HG02571 (cell line): ENCODE data around the gene LCE4A.
"Not testable (repeated sequence)": the region's sequence is repeated elsewhere in the genome, so short reads cannot be mapped to it uniquely, and the experiment has no call there.

Experiments used
- ATAC-seq: cut with Tn5 transposase; IDR thresholded peaks from one replicate; pipeline ENCODE4 v1.9.1; 2021; ENCODE audit warnings: mild to moderate bottlenecking, moderate library complexity; ENCODE audit not compliant: unreplicated experiment

Gene LCE4A, protein sequence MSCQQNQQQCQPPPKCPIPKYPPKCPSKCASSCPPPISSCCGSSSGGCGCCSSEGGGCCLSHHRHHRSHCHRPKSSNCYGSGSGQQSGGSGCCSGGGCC

DNA sequence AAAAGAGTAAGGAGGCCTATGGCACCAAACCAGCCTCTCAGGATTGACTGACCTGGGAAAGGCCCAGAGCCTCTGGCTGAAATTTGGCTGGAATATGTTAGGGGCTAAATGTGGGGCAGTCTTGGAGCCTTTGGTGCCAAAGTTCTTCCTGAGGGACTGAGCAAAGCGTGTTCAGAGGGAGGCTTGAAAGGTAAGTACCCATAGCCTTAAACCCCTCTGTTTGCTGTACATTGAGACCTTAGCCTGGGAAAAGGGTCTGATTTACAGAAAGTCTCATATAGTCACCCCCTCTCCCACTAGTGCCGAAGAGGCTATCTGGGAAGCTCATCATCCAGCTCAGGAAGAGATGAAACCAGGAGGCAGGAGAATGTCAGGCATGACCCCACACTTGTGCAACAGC lies at the start of gene LCE4A:
Gene LCE4A (plus strand): TSS at position 301 of the 400 bp plus-strand sequence. CDS start 916 bp downstream, outside the sequence.
- no peak for ATAC-seq

DNA sequence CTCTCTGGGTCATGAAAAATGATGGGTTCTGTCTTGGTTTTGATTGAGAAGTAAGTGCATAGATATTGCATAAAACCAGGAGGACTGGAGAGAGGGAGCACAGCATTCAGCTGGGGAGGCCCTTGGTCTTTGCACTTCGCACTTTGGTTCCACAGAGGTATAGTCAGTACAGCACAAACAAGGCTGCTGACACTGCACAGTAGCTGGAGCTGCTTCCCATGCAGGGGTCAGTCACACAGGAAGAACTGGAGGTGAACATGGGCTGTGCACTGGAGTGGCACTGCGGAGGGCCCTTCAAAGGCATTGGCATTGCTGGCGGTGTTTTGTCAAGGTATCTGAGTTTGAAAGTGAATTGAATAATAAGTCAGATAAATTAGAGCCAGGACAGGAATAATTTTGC lies 49.3 kb upstream of the LCE4A start:
- no peak for ATAC-seq

DNA sequence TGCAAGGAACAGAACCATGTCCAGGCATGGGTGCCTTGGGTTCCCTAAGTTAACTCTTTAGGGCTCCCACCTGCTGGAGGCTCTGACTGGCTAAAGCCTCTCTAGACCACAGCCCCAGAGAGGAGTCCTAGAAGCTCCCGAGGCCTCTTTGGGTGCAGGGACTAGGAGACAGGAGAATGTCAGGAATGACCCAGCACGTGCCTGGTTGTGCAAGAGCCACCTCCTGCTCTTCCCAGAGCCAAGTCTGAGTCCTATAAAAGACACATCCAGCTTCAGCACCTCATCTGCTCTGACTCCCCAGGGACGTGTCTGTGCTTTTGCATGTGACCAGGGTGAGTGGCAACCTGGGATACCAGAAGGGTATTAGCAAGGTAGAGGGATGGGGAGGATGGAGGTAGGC lies 44.9 kb upstream of the LCE4A start, which contains the start of gene LCE2D:
Gene LCE2D (plus strand): TSS at position 283 of the 400 bp plus-strand sequence. CDS start 726 bp downstream, outside the sequence.
- no peak for ATAC-seq

DNA sequence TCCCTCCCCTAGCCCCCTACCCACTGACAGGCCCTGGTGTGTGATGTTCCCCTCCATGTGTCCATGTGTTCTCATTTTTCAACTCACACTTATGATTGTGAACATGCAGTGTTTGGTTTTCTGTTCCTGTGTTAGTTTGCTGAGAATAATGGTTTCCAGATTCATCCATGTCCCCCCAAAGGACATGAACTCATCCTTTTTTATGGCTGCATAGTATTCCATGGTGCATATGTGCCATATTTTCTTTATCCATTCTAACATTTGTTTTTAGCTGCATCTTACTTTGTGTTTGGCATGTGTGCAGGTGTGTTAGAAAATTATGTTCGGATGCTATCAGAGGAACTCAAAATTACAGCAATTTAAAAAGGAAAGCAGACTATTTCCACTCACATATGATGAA lies 41.8 kb upstream of the LCE4A start:
- ATAC-seq, result not testable (repeated sequence)

DNA sequence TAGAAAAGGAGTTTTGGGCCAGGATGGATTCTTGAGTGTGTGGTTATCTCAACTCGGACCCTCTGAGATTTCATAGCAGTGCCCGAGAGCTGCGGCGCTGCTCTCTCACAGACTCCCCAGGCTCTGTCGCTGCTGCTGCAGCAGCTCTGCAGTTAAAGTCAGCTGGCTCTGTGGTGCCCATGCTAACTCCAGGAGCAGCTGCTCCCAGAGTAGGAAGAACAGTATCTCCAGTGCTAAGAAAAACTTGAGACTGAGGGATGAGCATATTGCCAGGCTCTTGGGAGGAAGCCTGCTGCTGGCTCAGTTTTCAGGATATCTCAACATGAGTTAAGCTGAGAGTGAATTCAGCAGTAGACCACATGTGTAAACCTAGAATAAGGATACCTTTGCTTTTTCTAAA lies 40.3 kb upstream of the LCE4A start:
- no peak for ATAC-seq

DNA sequence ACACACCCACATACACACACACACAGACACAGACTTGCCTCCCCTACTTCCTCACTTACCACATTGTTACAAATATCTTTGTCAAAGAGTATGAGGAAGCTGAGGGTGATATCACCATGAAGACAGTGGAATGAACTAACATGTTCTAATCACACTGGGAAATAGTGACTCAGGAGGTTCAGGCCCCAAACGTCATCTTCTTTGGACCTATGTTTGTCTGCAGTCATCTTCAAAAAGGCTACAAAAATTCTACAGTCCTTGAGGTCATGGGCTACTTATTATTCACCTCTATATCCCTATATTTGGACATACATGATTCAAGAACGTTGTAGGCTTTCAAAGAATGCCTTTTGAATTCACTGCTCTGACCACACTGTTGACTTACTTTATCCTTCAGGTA lies 34.9 kb upstream of the LCE4A start:
- ATAC-seq, result no peak

DNA sequence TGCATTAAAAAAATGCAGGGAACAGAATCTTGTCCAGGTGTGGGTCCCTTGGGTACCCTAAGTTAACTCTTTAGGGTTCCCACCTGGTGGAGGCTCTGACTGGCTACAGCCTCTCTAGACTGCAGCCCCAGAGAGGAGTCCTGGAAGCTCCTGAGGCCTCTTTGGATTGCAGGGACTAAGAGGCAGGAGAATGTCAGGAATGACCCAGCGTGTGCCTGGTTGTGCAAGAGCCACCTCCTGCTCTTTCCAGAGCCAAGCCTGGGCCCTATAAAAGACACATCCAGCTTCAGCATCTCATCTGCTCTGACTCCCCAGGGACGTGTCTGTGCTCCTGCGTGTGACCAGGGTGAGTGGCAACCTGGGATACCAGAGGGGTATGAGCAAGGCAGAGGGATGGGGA lies 33.0 kb upstream of the LCE4A start, which contains the start of gene LCE2C:
Gene LCE2C (plus strand): TSS at position 297 of the 400 bp plus-strand sequence. CDS start 737 bp downstream, outside the sequence.
- not testable (repeated sequence) for ATAC-seq

DNA sequence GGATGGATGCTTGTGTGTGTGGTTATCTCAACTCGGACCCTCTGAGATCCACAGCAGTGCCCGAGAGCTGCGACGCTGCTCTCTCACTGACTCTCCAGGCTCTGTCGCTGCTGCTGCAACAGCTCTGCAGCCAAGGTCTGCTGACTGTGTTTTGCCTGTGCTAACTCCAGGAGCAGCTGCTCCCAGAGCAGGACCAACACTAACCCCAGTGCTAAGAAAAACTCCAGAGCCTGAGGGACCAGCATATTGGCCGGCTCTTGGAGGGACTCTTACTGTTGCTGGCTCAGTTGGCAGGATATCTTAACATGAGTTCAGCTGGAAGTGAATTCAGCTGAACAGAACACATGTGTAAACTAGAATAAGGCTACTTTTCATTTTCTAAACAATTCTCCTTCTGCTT lies 28.5 kb upstream of the LCE4A start:
- ATAC-seq, result no peak

DNA sequence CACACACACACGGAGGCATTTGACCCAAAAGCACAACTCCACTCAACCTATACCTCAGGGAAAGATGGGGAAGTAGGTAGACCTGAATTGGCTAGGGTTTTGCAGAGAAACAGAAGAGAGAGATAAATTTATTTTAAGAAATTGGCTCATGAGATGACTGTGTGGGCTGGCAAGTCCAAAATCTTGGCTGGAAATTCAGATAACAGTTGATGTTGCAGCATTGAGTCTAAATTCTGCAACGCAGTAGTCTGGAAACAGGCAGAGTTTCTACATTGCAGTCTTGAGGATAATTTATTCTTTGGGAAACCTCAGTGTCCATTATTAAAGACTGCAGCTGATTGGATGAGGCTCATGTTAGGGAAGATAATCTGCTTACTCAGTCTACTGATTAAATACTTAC lies 26.3 kb upstream of the LCE4A start:
- no peak for ATAC-seq

DNA sequence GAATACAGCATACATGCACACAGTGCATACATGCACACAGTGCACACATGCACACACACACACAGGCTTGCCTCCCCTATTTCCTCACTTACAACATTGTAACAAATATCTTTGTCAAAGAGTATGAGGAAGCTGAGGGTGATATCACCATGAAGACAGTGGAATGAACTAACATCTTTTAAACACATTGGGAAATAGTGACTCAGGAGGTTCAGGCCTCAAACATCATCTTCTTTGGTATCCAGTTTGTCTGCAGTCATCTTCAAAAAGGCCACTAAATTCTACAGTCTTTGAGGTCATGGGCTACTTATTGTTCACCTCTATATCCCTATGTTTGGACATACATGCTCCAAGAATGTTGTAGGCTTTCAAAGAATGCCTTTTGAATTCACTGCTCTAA lies 24.1 kb upstream of the LCE4A start:
- ATAC-seq, result no peak

DNA sequence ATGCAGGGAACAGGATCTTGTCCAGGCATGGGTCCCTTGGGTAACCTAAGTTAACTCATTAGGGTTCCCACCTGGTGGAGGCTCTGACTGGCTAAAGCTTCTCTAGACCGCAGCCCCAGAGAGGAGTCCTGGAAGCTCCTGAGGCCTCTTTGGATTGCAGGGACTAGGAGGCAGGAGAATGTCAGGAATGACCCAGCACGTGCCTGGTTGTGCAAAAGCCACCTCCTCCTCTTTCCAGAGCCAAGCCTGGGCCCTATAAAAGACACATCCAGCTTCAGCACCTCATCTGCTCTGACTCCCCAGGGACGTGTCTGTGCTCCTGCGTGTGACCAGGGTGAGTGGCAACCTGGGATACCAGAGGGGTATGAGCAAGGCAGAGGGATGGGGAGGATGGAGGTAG lies 22.1 kb upstream of the LCE4A start, which contains the start of gene LCE2B:
Gene LCE2B (plus strand): TSS at position 301 of the 400 bp plus-strand sequence. CDS start 721 bp downstream, outside the sequence.
- ATAC-seq, result not testable (repeated sequence)

DNA sequence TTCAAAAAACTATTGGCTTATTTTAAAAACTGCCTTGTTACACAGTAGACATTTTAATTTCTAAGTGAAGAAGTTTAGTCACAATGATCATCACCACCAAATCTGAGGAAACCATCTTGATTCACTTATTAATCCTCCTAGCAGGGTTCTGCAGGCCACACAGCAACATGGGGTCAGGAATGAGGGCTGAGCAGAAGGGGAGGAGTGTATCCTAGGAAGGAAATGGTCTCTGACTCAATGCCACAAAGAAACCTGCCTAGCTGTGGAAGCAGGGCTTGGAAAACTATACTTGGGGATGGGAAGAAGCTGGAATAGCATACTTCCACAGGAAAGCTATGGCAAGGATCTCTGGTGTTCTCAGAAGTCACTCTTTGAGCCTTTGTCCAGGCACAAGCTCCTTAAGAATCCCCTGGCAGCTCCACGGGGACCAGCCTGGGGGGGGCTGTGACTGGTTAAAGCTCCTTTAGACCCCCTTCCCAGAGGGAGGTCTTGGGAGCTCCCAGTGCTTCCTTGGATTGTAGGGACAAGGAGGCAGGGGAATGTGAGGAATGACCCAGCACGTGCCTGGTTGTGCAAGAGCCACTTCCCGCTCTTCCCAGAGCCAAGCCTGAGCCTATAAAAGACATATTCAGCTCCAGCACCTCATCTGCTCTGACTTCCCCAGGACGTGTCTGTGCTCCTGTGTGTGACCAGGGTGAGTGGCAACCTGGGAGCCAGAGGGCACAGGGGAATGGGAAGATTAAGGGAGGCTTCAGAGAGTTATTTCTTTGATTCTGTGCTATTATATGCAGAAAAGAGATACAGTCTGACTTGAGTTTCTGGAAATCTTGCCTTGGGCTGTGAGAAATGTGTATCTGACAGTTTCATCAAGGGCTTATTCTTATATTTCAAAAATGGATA lies 10.0 kb upstream of the LCE4A start, which contains the start of gene LCE2A:
Gene LCE2A (plus strand): TSS at position 645 of the 900 bp plus-strand sequence. CDS start 557 bp downstream, outside the sequence.
- ATAC-seq, result no peak

DNA sequence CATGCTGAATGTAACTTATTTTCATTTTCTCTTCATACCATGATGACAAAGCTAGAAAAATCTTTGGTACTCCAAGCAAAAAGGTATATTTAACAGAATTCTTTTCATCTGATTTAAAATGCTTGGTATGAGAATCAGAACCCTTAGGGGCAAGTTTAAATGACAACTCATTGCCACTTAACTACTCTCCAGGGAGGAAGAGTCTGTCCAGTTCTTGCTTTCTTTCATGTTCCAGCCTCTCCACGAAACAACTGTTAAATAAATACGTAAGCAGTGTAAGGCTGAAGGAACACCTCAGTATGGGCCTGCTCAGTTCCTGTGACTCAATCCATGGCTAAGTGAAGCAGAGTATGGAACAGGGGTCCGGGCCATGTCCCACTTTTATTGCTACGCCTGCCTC lies 8.2 kb upstream of the LCE4A start:
- ATAC-seq, result no peak

DNA sequence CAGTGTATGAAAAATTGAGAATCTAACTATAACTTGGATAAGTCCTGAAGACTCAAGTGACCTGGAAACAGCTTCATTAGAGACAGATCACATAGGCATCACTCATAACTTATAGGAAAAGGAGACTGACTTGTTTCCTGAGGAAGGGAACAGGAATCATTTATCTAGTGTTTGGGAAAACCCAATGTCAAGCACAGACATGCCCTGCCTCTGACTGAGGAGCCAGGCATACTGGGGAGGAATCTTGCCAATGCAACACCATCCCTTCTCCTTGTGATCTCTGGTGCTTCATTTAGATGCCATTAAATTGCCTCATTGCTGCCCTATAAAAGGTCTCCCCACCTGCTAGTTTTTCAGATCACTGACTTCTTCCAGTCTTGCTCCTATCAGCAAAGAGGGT lies 10.3 kb downstream of the LCE4A start:
- no peak for ATAC-seq

DNA sequence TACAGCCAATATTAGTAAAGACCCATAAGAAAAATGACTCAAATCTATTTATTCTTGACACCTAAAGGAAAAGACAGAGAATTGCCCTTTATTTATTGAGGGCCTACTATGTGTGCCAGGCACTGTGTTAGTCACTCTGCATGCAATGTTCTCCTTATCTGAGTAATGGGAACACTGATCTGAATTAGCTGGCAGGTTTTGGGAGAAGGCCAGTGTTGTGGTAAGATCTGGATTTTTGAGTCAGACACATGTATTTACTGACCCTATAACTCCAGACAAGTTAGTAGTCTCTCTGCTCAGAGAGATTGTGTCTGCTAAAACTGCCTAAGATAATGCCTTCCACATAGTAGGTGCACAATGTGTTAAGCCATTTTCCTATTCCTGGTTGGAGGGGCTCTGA lies 17.3 kb downstream of the LCE4A start:
- no peak for ATAC-seq

DNA sequence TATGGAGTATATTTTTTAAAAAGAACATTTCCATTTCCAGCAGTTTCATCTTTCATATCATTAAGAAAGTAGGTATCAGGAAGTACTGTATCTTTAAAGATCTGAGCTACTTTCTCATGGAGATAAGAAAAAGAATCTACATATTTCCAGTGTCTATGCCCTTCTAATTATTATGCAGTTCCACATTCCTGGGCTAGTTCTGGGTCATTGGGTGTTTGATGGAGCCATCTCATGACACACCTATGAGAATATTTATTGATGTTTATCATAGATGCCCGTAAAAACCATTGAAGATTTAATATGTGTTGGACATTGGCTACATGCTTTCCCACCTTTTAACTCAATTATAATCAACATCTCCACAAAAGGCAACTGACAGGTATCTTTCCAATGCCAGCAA lies 21.0 kb downstream of the LCE4A start:
- ATAC-seq, result no peak

DNA sequence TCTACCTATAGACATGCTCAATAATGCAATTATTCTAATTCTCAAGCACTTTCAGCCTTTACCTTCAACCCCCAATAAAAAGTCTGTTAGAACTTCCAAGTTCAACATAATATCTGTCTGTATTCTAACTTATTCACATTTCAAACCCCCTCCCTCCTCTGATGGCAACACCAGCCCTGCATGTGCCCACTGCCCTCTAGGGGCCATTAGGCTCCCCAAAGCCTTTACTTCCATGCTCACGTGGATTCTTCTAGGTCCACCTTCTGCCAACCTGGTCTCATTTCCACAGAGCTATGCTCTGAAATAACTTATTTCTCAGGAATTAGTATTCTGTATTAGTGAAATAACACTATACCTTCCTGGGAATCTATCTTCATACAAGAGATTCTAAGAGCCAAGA lies 27.7 kb downstream of the LCE4A start:
- ATAC-seq, result no peak

DNA sequence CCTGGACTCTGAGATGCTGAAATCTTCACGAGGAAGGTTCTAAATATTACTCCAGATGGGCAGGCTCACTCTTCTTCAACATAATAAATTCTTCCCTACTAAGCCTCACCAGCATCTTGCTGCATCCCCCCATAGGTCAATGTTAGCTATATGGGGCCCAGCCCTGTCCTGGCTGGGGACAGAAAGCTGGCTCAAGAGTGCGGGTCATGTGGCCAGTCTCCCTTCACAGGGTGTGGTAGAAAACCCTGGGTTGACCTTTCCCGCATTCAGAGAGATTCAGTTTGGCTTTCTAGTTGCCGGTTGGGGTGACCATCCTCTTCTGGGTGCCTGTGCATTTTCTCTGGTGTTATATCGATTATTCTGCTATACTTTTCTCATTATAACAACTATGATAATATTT lies 30.0 kb downstream of the LCE4A start:
- no peak for ATAC-seq

DNA sequence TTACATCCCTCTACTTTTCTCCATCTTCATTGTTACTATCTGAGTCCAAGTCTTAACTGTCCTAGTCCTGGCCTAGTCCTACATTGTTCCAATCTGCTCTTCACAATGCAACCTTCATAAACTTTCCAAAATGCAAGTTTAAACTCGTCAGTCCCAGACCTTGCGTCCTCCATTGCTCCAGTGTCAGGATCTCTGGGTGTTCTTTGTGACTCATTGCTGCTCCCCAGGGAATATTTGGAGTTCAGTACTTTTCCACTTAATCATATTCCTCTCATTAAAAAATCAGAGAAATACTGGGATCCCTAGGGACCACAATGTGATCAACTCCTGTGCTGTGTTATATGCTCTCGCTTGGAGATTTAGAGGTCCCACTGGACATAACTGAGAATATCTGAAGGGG lies 31.9 kb downstream of the LCE4A start:
- ATAC-seq, result no peak

DNA sequence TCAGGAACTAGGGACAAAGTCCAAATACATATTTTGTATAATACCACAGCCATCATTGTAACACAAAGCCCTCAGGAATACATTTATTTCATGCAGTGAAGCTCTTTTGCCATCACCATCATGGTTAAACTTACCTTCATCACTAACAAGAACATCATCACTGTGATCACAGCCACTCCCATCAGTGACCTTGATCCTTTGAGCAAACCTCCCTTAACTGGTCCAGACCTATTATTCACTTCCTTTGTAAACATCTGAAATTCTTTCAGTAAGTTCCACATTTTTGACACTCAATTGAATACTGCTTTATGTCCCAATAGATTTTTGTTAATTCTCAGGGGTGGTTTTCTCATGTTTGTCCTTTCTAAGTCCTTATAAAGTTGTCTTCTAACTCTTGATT lies 33.7 kb downstream of the LCE4A start:
- no peak for ATAC-seq

DNA sequence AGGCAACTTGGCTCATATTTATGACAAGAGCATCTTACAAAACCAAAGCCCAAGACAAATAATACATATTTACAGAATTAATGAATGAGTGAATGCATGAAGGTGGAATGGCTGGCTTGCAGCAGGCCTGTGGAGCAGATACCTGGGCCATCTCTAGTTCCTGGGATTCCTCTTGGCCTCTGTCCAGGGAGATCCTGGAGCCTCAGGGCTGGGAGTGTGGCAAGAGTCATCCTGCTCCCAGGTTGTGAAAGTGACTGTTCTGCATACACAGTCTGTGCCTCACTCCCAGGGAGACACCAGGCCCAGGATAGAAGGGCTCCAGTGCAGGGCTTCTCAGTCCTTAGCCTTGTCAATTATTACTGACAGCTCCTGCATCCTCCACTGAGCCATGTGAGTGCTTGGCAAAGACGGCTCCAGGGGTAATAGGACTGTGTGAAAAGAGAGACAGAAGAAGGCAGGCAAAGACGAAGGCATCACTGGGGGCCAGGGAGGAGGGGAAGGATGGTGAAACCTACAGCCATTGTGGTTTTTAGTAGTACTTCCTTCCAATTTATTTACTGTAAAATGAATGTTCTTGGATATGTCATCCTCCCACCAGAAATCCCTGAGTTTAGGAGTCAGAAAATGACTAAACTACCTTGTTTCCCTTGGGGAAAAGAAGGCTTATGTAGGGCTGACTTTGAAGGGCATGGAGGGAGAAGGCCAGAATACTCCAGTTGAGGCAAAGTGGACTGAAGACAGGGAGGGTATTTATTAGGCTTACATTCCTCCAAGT lies 35.6 kb downstream of the LCE4A start:
- ATAC-seq, result no peak
